Measurements from ENCODE around the gene TRIM6.

DNA sequence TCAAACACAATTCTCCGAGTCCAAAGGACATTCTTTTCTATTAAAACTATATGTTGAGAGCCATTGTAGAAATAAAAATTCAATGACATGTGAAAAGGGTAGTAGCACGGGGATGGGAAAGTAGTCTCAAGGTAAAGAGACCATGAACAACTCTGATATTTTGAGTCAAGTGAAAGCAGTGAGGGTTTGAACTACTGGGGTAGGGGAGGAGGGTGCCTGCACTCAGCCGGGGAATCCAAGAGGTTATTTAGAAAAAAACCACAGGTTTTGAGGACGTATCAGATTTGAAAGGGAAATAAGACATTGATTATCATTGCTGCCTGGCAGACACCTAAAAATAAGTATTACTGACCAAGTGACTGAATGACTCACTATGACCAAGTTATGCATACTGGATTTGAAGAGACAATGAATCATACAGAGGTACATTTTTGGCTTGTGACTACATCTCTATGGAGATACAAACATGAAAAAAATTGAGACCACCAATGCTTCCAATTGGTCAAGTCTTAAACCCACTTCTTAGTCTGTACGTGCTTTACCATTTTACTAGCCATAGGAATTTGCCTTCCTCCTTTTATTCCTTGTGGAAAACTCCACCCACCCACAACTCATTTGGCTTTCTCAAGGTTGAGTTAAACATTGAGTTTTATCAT, 45.9 kb upstream of the TRIM6 start:
- TF ChIP-seq, protein P1, sequence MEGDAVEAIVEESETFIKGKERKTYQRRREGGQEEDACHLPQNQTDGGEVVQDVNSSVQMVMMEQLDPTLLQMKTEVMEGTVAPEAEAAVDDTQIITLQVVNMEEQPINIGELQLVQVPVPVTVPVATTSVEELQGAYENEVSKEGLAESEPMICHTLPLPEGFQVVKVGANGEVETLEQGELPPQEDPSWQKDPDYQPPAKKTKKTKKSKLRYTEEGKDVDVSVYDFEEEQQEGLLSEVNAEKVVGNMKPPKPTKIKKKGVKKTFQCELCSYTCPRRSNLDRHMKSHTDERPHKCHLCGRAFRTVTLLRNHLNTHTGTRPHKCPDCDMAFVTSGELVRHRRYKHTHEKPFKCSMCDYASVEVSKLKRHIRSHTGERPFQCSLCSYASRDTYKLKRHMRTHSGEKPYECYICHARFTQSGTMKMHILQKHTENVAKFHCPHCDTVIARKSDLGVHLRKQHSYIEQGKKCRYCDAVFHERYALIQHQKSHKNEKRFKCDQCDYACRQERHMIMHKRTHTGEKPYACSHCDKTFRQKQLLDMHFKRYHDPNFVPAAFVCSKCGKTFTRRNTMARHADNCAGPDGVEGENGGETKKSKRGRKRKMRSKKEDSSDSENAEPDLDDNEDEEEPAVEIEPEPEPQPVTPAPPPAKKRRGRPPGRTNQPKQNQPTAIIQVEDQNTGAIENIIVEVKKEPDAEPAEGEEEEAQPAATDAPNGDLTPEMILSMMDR (IDR thresholded peaks at IDR 0.05) = no peak
- TF ChIP-seq TCF7L2 (IDR thresholded peaks at IDR 0.05; ENCODE audit: low read depth, low read length) (no peak), POLR2AphosphoS5 (IDR thresholded peaks at IDR 0.05; ENCODE audit: low read depth, low read length) (no peak), REST (IDR thresholded peaks at IDR 0.05; ENCODE audit: insufficient read depth in 1 of 2, low read depth in 2 of 2, low read length in 1 of 2) (no peak)
